A549 (cell line): Measurements from ENCODE around the gene SCG5. TPM values are rescaled to one million over a fixed set of nuclear protein-coding genes. Genes with fewer than 3 reads are reported as not detected.

ENCODE experiments used
- ATAC-seq, 2 experiments: fragments of 200-7000 bp in 1 of 2; fragments of >200 bp in 1 of 2; cut with Nextera tagmentation in 1 of 2; cut with Tn5 transposase in 1 of 2; 3 replicates each; pipeline versions ENCODE4 v1.8.0 to v1.9.1; 2018 to 2020; ENCODE audit warnings: mild to moderate bottlenecking in 1 of 2, moderate library complexity in 1 of 2
- CTCF ChIA-PET: fragments of 300-600 bp; sonication (Branson Sonifier 250); formaldehyde crosslinking; extraction: SDS; loops from one replicate; lab custom pipeline; 2021; ENCODE audit warnings: antibody characterized with exemption, inconsistent platforms; lab: Yijun Ruan, JAX
- POLR2A ChIA-PET: fragments of 350-600 bp; formaldehyde crosslinking; extraction: SDS; loops from one replicate; lab custom pipeline; 2021; ENCODE audit warnings: antibody characterized with exemption, inconsistent platforms; lab: Yijun Ruan, JAX
- DNase-seq, 2 experiments: peaks; one replicate each; pipeline versions ENCODE4 v3.0.0 to v3.0.0-alpha.2; 2011 to 2016; ENCODE audit warnings: low read depth in 1 of 2, low spot score in 1 of 2
- FAIRE-seq: peaks from 2 replicates; lab custom pipeline; 2011; peaks lifted over from hg19 to GRCh38; lab: Jason Lieb, UNC
- H3K27ac ChIP-seq, 2 experiments: fragments of >200 bp; sonication (Bioruptor Twin); formaldehyde crosslinking; 3 replicates each; pipeline ENCODE4 v1.5.1; 2016 to 2017
- H3K4me1 ChIP-seq: fragments of >200 bp; sonication (Bioruptor Twin); formaldehyde crosslinking; 3 replicates; pipeline ENCODE4 v1.6.1; 2016
- H3K4me2 ChIP-seq: fragments of >200 bp; sonication (Bioruptor Twin); formaldehyde crosslinking; 3 replicates; pipeline ENCODE4 v1.6.1; 2016
- H3K4me3 ChIP-seq: fragments of >200 bp; sonication (Bioruptor Twin); formaldehyde crosslinking; 3 replicates; pipeline ENCODE4 v1.5.1; 2016
- H3K9me3 ChIP-seq: fragments of >200 bp; sonication (Bioruptor Twin); formaldehyde crosslinking; 3 replicates; pipeline ENCODE4 v1.6.1; 2016
- CHD2 ChIP-seq: fragments of 150-350 bp; IDR thresholded peaks from 2 replicates; pipeline ENCODE4 v1.6.1; 2014; ENCODE audit warnings: low read length; ENCODE audit not compliant: partially characterized antibody
- EP300 ChIP-seq, 2 experiments: fragments of >200 bp; sonication (Bioruptor Twin); formaldehyde crosslinking; IDR thresholded peaks; 2 replicates in 1 of 2; 3 replicates in 1 of 2; pipeline ENCODE4 v1.6.1; 2016 to 2017
- FOSL2 ChIP-seq, 2 experiments: fragments of 450-650 bp in 1 of 2; fragments of >200 bp in 1 of 2; sonication (Bioruptor Twin) in 1 of 2; formaldehyde crosslinking; IDR thresholded peaks; 2 replicates each; pipeline versions ENCODE4 v1.5.0 to v1.6.1; 2016 to 2020; ENCODE audit warnings: mild to moderate bottlenecking in 1 of 2, moderate library complexity in 1 of 2
- HEYL ChIP-seq: fragments of 250-450 bp; sonication (Bioruptor Pico); IDR thresholded peaks from 2 replicates; pipeline ENCODE4 v1.8.0; 2021; ENCODE audit warnings: mild to moderate bottlenecking, moderate library complexity
- JUNB ChIP-seq: fragments of >200 bp; sonication (Bioruptor Twin); formaldehyde crosslinking; IDR thresholded peaks from 2 replicates; pipeline ENCODE4 v1.6.1; 2016
- MAFK ChIP-seq: fragments of 450-650 bp; IDR thresholded peaks from 2 replicates; pipeline ENCODE4 v1.6.1; 2014; ENCODE audit not compliant: partially characterized antibody
- NPAS2 ChIP-seq: fragments of 250-450 bp; sonication (Bioruptor Pico); IDR thresholded peaks from 2 replicates; pipeline ENCODE4 v1.8.0; 2022; ENCODE audit warnings: mild to moderate bottlenecking, moderate library complexity, borderline replicate concordance
- RAD21 ChIP-seq, 2 experiments: fragments of >200 bp in 1 of 2; sonication (Bioruptor Twin) in 1 of 2; formaldehyde crosslinking in 1 of 2; IDR thresholded peaks in 1 of 2; conservative IDR thresholded peaks in 1 of 2; 2 replicates in 1 of 2; 3 replicates in 1 of 2; pipeline ENCODE4 v1.6.1; 2012 to 2018; ENCODE audit warnings: inconsistent platforms in 1 of 2
- RCOR1 ChIP-seq: fragments of 150-350 bp; IDR thresholded peaks from 2 replicates; pipeline ENCODE4 v1.6.1; 2014; ENCODE audit warnings: antibody characterized with exemption, low read length, low read depth
- SMC3 ChIP-seq: fragments of >200 bp; sonication (Bioruptor Twin); formaldehyde crosslinking; IDR thresholded peaks from 3 replicates; pipeline ENCODE4 v1.6.1; 2018; ENCODE audit warnings: inconsistent platforms
- SREBF2 ChIP-seq: fragments of 450-650 bp; IDR thresholded peaks from 2 replicates; pipeline ENCODE4 v1.6.1; 2014; ENCODE audit warnings: mild to moderate bottlenecking, moderate library complexity
- TFCP2L1 ChIP-seq: fragments of 250-450 bp; sonication (Bioruptor Pico); IDR thresholded peaks from 2 replicates; pipeline ENCODE4 v1.5.0; 2021; ENCODE audit warnings: mild to moderate bottlenecking
- TP53 ChIP-seq: fragments of 250-450 bp; sonication (Bioruptor Pico); IDR thresholded peaks from 2 replicates; pipeline ENCODE4 v1.5.0; 2021; ENCODE audit warnings: mild to moderate bottlenecking, moderate library complexity
- WGBS: methylation state at CpG from one replicate; pipeline ENCODE4 v1.1.6; 2017; ENCODE audit errors: missing lambda C conversion rate; 5-methylcytosine and 5-hydroxymethylcytosine counted together
- polyA plus RNA-seq, 4 experiments: library from polyadenylated mRNA; depleted of rRNA in 3 of 4; stranded (reverse); fragments of >200 nt; fragmentation: RNase III in 1 of 4; extraction: RNeasy Plus Mini Kit Qiagen cat#74134 plus additional on column Dnase treatment in 1 of 4; gene quantifications; 2 replicates in 3 of 4; 3 replicates in 1 of 4; pipeline ENCODE4 v1.2.3, GENCODE V29; 2011 to 2017
- TF ChIP-seq, protein P1 (sequence below): fragments of 200-600 bp; sonication (generic); IDR thresholded peaks from 2 replicates; pipeline ENCODE4 v1.6.1; 2016; ENCODE audit warnings: antibody characterized with exemption, mild to moderate bottlenecking, moderate library complexity
- TF ChIP-seq, protein P2 (sequence below): fragments of 150-350 bp; IDR thresholded peaks from 2 replicates; pipeline ENCODE4 v1.6.1; 2014; ENCODE audit warnings: low read depth, mild to moderate bottlenecking, low read length
- TF ChIP-seq, protein P3 (sequence below): fragments of 450-650 bp; IDR thresholded peaks from 2 replicates; pipeline ENCODE4 v1.6.1; 2014; ENCODE audit warnings: antibody characterized with exemption
- TF ChIP-seq, protein P4 (sequence below): fragments of >200 bp; sonication (Bioruptor Twin); formaldehyde crosslinking; IDR thresholded peaks from 3 replicates; pipeline ENCODE4 v1.5.1; 2016

The SCG5 gene
- polyA plus RNA-seq, 2 of the 4 experiments (the other 2 are of a cell fraction): 1.4 to 9.4 TPM

DNA sequence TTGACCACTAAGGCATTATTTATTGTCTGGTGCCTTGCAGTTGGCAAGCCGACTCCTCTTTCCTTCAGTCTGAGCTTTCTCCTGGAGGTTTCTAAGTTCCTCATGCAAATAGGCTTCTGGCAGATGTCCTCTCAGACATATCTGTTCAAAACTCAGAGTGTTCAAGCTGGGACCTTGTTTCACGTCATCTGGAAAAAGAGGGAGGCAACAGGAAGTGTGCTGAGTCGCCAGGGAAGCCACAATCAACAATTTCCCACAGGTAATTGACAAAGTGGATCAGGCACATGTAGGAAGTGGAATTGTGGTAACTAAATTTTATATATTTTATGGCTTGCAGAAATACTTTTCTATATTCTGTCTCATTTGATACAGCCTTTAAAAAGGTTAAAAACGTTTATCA is 14.6 kb downstream of the SCG5 start:
- CTCF ChIA-PET: interaction anchor here (0.8 to 16.6 kb wide), 13 partner anchors 7 to 482 kb away, joined by 3 to 374 read pairs (median 5); partner anchors contain the start of gene SCG5
- DNase-seq: no peak
- TF ChIP-seq JUNB: no peak
- no peak for TF ChIP-seq TP53 (CRISPR knock-in tag)
- TF ChIP-seq TFCP2L1: no peak
- TF ChIP-seq NPAS2 (CRISPR knock-in tag): no peak
- no peak for TF ChIP-seq FOSL2 (IDR thresholded peaks at IDR 0.05)
- TF ChIP-seq FOSL2 (CRISPR knock-in tag; IDR thresholded peaks at IDR 0.05): no peak
- no peak for TF ChIP-seq CHD2
- TF ChIP-seq EP300 (IDR thresholded peaks at IDR 0.05): no peak
- TF ChIP-seq, protein P1, sequence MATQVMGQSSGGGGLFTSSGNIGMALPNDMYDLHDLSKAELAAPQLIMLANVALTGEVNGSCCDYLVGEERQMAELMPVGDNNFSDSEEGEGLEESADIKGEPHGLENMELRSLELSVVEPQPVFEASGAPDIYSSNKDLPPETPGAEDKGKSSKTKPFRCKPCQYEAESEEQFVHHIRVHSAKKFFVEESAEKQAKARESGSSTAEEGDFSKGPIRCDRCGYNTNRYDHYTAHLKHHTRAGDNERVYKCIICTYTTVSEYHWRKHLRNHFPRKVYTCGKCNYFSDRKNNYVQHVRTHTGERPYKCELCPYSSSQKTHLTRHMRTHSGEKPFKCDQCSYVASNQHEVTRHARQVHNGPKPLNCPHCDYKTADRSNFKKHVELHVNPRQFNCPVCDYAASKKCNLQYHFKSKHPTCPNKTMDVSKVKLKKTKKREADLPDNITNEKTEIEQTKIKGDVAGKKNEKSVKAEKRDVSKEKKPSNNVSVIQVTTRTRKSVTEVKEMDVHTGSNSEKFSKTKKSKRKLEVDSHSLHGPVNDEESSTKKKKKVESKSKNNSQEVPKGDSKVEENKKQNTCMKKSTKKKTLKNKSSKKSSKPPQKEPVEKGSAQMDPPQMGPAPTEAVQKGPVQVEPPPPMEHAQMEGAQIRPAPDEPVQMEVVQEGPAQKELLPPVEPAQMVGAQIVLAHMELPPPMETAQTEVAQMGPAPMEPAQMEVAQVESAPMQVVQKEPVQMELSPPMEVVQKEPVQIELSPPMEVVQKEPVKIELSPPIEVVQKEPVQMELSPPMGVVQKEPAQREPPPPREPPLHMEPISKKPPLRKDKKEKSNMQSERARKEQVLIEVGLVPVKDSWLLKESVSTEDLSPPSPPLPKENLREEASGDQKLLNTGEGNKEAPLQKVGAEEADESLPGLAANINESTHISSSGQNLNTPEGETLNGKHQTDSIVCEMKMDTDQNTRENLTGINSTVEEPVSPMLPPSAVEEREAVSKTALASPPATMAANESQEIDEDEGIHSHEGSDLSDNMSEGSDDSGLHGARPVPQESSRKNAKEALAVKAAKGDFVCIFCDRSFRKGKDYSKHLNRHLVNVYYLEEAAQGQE: no peak
- no peak for TF ChIP-seq RCOR1
- no peak for TF ChIP-seq SREBF2
- TF ChIP-seq, all 56 proteins: peak for 0
- 77% methylated on average over 4 of the region's 4 CpGs for WGBS
- POLR2A ChIA-PET: no interaction called here
- H3K27ac ChIP-seq: no peak overlapping the region
- peaks cover 31% of the 10 kb centered on the region for H3K4me1 ChIP-seq
- ATAC-seq (no peak), FAIRE-seq (no peak)
- no peak overlapping the region for H3K4me2 ChIP-seq
- no peak overlapping the region for H3K4me3 ChIP-seq
- no peaks in the 10 kb centered on the region for H3K9me3 ChIP-seq

DNA sequence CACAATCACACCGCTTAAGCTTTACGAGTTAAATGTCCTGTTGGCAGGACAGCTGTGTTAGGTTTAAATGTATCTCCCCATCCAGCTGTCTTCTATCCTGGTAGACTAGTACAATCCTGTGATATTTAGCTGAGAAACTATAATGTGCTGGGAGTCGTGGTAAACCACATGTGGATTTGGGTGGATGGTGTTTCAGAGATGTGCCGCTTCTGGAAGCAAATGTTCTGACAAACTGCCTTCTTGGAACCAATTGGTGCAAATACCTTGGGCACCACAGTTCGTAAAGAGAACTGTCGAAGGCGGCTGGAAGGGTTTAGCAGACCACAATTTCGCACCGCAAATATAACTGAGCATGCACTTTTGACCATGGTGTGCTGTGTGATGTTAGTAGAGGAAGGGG is 15.0 kb downstream of the SCG5 start:
- H3K4me2 ChIP-seq: no peak overlapping the region
- H3K9me3 ChIP-seq: no peaks in the 10 kb centered on the region
- FAIRE-seq (no peak), ATAC-seq (no peak), DNase-seq (no peak)
- TF ChIP-seq RAD21 (conservative IDR thresholded peaks at IDR 0.05 in 1 of 2, IDR thresholded peaks at IDR 0.05 in 1 of 2) (no peak), MAFK (no peak), SMC3 (no peak), HEYL (CRISPR knock-in tag) (no peak), TP53 (CRISPR knock-in tag) (no peak)
- TF ChIP-seq, protein P2, sequence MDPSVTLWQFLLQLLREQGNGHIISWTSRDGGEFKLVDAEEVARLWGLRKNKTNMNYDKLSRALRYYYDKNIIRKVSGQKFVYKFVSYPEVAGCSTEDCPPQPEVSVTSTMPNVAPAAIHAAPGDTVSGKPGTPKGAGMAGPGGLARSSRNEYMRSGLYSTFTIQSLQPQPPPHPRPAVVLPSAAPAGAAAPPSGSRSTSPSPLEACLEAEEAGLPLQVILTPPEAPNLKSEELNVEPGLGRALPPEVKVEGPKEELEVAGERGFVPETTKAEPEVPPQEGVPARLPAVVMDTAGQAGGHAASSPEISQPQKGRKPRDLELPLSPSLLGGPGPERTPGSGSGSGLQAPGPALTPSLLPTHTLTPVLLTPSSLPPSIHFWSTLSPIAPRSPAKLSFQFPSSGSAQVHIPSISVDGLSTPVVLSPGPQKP: no peak
- TF ChIP-seq, protein P3, sequence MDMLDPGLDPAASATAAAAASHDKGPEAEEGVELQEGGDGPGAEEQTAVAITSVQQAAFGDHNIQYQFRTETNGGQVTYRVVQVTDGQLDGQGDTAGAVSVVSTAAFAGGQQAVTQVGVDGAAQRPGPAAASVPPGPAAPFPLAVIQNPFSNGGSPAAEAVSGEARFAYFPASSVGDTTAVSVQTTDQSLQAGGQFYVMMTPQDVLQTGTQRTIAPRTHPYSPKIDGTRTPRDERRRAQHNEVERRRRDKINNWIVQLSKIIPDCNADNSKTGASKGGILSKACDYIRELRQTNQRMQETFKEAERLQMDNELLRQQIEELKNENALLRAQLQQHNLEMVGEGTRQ: no peak
- 96% methylated on average over 9 of the region's 9 CpGs for WGBS
- no peak overlapping the region for H3K4me3 ChIP-seq
- ChIA-PET CTCF (interaction anchor here (1.0 to 16.6 kb wide), 13 partner anchors 9 to 481 kb away, joined by 3 to 374 read pairs (median 5); partner anchors contain the start of gene SCG5), POLR2A (no interaction called here)
- H3K27ac ChIP-seq: no peak overlapping the region
- peaks cover 30% of the 10 kb centered on the region for H3K4me1 ChIP-seq

DNA sequence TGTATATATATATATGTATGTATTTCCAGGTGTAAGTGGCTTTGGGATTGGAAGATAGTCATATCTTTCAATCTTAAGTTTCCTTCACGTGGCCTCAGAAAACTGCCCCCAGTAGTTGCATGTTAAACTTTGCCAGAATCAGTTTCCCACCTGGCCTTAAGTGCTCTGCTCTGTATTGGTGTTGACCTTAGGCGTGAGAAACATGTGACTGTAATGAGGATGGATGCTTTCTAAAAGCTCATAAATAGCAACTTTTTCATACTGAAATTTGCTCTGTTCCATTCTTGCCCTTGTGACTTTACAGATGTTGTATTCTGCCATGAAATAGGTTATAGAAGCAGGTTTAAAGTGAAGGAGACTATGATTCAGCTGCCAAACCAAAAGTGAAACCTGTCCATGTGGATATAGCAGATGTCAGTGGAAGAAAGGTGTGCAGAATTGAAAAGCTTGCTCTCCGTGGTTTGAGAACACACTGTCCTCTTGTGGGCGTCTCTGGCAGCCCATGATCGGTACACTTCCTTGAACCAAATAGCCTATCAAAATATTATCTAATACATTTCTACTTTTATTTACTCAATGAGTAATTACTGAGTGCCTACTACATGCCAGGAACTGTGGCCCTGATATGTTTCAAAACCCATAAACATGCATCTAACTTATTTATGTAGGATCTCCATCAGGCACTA is 15.8 kb downstream of the SCG5 start:
- no peak for FAIRE-seq

More for the DNA sequence above, 15.8 kb downstream of the SCG5 start:
- no peak overlapping the region; the same call in 2 of the 3 replicates for H3K4me2 ChIP-seq
- 56% methylated on average over 5 of the region's 5 CpGs for WGBS
- no peaks in the 10 kb centered on the region for H3K9me3 ChIP-seq
- TF ChIP-seq, protein P4, sequence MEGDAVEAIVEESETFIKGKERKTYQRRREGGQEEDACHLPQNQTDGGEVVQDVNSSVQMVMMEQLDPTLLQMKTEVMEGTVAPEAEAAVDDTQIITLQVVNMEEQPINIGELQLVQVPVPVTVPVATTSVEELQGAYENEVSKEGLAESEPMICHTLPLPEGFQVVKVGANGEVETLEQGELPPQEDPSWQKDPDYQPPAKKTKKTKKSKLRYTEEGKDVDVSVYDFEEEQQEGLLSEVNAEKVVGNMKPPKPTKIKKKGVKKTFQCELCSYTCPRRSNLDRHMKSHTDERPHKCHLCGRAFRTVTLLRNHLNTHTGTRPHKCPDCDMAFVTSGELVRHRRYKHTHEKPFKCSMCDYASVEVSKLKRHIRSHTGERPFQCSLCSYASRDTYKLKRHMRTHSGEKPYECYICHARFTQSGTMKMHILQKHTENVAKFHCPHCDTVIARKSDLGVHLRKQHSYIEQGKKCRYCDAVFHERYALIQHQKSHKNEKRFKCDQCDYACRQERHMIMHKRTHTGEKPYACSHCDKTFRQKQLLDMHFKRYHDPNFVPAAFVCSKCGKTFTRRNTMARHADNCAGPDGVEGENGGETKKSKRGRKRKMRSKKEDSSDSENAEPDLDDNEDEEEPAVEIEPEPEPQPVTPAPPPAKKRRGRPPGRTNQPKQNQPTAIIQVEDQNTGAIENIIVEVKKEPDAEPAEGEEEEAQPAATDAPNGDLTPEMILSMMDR: 0 out of 3 replicates have a peak, but pooled peaks have one; percentile 11
- no peak for TF ChIP-seq SREBF2
- ATAC-seq: no peak
- DNase-seq: no peak
- ChIA-PET POLR2A (no interaction called here), CTCF (interaction anchor here (1.0 to 16.6 kb wide), 16 partner anchors 8 to 350 kb away, joined by 3 to 374 read pairs (median 6); partner anchors contain the start of gene SCG5)
- H3K4me3 ChIP-seq: no peak overlapping the region
- peaks cover 24% of the 10 kb centered on the region for H3K4me1 ChIP-seq
- no peak overlapping the region for H3K27ac ChIP-seq
